ENCODE results near the gene CNNM4.

- TF ChIP-seq, protein P1, sequence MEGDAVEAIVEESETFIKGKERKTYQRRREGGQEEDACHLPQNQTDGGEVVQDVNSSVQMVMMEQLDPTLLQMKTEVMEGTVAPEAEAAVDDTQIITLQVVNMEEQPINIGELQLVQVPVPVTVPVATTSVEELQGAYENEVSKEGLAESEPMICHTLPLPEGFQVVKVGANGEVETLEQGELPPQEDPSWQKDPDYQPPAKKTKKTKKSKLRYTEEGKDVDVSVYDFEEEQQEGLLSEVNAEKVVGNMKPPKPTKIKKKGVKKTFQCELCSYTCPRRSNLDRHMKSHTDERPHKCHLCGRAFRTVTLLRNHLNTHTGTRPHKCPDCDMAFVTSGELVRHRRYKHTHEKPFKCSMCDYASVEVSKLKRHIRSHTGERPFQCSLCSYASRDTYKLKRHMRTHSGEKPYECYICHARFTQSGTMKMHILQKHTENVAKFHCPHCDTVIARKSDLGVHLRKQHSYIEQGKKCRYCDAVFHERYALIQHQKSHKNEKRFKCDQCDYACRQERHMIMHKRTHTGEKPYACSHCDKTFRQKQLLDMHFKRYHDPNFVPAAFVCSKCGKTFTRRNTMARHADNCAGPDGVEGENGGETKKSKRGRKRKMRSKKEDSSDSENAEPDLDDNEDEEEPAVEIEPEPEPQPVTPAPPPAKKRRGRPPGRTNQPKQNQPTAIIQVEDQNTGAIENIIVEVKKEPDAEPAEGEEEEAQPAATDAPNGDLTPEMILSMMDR (IDR thresholded peaks at IDR 0.05 in 8 of 11, conservative IDR thresholded peaks at IDR 0.05 in 3 of 11), result no peak
- TF ChIP-seq POLR2AphosphoS5 (IDR thresholded peaks at IDR 0.05), result peak in 2 of 3 donors; percentile 29 to 61
- no peak for TF ChIP-seq POLR2A (IDR thresholded peaks at IDR 0.05)
Observed at GRCh38 chr2:96841701-96842495, 81.2 kb downstream of the CNNM4 start.
